Fibroblast of pulmonary artery (primary cell): ENCODE results near the gene SORCS1.

Source experiments
- DNase-seq: peaks from one replicate; pipeline ENCODE4 v3.0.0-alpha.2; 2010; ENCODE audit warnings: low read depth
- H3K4me3 ChIP-seq: replicated peaks from 2 replicates; pipeline ENCODE4 v1.5.1; 2011; ENCODE audit warnings: low read depth, mild to moderate bottlenecking, control low read depth, low read length, moderate library complexity
- CTCF ChIP-seq: IDR thresholded peaks from 2 replicates; pipeline ENCODE4 v1.5.1; 2011; ENCODE audit warnings: mild to moderate bottlenecking, control low read depth, low read length, inconsistent platforms; ENCODE audit errors: missing control alignments

The SORCS1 gene

DNA sequence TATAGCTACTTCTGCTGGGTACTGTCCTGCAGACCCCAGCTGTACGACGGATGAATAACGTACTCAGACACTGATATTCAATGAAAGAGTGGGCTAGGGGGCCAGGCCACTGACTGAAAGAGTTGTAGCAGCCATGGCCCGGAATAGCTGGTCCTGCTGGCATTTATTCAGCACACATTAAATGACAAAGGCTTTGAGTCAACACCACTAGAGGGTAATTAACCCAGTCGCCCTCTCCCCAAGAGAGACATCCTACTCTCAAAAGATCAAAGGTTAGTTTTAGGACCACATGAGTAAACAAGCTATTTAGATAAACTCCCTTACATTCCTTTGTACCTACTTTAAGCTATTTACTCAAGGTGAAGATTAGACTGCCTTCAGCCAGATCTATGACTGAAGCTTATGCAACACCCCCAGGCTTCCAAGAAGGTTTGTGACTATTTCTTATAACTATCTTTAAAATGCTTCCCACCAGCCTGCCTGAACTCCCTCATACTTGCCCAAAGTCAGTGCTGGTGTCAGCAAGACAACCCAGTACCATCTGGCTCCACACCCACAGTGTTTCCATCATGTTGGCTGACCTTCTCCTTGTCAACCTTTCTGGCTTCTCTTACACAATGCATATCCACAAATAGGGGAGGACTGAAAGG lies 629.1 kb downstream of the SORCS1 start:
- no peak for DNase-seq
- TF ChIP-seq CTCF: no peak
- H3K4me3 ChIP-seq: no peak overlapping the region

DNA sequence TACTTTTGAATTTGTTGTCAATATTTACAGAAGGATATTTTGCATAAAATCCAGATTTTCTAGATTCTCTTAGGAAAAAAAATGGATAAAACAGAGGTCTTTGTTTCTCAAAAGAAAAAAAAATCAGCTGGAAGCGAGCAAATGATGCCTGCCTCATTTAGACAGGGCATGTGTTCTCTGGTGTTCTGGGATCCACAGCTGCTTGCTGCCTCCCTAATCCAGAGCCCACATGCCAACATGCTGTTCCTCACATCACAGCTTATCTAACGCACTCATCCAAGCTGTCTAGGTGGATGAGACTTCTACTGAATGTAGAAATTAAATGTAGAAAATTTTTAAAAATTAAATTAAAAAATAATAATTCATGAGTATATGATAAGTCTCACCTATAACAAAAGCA lies 630.1 kb downstream of the SORCS1 start:
- no peak for DNase-seq
- H3K4me3 ChIP-seq: no peak overlapping the region
- no peak for TF ChIP-seq CTCF

GRCh38 chr10:106528702-106529101 lies 635.8 kb downstream of the SORCS1 start:
- no peak for TF ChIP-seq CTCF
- no peak for DNase-seq
- no peak overlapping the region for H3K4me3 ChIP-seq

GRCh38 chr10:106525835-106526234 lies 638.7 kb downstream of the SORCS1 start:
- no peak overlapping the region for H3K4me3 ChIP-seq
- TF ChIP-seq CTCF: no peak
- DNase-seq: no peak
